Inflammatory macrophage treated with lipopolysaccharide for 1 hour (primary cell): ENCODE data around the gene PSME3IP1.

Source experiments
- DNase-seq, 2 donors: peaks; one replicate each; pipeline ENCODE4 v3.0.0-alpha.2; 2020 to 2022

The PSME3IP1 gene

DNA sequence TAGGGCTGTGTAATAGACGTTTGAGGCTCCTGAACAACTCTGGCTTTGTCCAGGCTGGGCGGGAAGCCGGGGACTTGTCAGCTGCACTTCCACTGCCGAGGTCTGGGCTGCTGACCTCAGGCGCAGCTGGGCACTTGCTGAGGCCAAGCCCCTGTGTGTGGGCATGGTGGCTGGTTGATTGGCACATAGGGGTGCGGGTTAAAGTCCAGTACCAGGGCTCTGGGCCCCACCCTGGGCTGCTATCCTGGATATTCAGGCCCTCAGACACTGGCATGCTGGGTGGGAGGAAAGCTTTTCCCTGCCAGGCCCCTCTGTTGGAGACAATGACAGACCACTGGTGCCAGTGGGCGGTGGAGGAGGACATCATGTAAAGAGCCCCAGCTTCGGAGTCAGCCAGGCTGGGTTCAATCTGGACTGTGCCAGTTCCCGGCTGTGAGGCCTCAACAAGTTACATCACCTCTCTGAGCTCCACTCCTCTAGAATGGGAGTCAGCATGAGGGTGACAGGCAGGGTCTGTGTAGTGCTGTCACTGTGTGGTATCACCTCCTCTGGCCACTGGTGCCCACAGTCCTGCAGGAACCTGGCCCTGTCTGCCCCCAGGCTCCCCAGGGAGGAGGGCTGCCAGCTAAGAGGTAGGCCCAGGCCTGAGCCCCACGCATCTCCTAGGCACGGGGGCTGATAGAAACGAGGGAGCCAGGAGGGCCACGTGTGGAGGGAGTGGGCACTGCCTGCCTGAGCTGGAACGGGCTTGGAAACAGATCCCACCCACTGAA is 42.5 kb downstream of the PSME3IP1 start:
- no peak for DNase-seq

DNA sequence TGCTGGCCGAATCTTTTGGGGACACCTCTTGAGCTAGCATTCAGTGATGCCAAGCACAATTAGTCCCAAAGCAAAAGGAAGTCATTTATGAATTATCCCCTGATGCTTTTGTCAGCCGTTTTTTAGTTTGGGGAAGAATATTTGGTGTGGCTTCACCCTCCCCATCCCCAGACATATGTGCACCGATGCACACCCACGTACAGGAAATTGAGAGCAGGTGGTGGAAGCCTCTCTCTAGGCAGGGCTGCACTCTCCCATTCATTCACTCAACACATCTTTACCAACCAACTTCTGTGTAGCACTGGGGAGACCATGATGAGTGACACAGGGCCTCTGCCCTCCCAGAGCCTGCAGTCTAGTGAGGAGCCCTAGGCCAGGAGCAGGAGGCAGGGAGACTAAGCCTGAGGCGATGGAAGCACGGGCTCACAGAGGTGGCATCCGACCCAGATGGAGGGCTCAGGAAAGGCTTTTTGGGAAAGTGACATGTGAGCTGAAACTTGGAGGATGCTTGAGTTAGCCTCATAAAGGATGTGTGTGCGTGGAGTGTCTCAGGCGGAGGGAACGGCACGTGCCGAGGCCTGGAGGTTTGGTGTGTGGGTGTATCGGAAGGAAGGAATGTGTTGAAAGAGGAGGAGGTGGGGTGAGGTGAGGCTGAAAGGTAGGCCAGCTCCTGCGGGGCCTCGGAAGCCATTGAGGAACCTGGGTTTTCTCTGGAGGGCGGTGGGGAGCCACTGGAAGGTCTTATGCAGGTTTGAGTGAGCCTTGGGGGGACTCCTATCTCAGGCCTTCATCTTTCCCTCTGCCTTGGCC is 43.8 kb downstream of the PSME3IP1 start:
- no peak for DNase-seq

DNA sequence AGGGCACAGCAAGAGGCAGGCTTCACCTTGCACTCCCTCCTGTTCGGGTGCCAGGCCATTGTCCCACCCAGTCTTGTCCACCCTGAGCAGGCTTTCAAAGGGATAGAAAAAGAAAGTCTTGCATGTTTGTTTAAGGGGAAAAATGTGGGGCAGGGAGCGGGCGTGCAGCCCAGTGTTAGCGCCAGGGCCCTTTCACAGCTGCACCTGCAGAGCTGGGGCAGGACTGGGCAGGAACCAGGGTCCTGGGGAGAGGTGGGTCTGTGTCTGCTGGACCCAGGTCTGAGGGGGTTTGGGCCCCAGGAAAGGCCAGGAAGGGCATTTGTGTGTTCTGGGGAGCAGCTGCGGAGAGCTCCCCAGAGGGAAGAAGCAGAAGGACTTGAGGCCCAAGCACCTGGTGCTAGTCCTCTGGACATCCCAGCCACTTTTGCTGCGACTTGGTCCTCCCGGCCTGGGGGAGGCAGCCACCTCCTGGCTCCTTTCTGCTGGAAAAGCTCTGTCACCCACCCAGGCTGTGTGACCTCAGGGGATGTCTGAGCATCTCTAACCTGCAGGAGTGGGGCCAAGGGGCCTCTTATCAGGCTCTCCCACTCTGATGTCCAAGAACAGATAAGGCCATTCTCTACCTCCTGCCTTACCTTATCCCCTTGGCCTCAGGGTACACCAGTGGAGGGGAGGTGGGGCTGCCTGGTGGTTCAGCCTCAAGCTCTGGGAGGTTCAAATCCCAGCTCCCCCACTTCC is 44.7 kb downstream of the PSME3IP1 start:
- no peak for DNase-seq

DNA sequence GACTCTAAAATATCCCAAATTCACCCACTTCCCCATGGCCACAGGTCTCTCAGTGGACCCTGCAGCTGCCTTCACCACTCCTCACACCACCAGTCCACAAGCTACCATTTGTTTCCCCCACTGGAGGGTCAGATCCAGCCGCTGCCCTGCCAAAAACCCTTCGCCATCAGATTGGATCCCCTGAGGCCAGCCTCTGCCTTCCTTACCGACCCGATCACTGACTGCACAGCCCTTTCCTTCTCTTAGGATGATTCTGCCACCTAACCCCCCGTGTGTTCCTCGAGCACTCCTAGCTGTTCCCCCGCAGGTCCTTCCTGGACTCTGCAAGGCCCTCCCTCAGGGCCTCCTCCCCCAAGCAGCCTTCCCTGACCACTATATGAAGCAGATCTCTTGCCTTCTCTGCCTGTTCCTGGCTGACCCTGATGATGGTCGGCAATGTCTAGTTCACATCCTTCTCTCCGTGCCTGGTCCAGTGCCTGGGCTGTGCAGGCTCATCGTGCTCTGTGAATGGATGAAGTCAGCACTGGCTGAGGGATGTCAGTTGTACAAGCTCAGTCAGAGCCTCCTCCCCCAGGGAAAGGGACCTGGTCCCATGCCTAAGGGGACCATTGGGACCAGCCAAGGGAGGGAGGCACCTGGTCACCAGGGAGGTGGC is 47.4 kb downstream of the PSME3IP1 start:
- no peak for DNase-seq

DNA sequence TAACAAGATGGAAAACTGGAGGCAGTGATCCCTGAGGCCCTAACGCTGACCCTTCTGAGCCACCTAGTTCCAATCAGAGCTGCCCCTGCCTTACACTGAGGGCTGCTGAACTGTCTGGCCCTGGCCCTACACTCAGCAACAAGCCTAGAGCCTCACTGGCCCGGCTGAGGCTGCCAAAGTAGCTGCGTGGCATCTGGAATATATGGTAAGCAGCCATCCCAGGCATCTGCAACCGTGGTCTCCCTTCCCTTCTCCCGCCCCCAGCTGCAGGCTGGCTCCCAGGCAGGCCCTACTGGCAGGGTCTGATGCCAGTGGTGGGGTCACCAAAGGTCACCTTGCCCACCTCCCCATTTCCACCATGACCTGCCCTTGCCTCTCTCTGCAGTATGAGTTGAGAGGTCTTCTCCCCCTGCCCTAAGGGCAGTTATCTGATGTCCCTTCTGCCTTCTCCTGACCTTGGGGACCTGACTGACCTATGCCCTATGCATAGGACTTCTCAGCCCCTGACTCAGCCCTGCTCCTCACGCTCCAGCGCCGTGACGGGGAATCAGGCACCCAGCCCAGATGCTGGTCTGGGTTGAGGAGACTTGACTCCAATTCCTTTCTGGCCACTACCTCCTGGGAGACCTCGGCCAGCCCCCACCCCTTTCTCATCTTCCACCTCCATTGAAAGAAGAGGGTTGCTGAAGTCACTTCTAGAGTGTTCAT is 48.1 kb downstream of the PSME3IP1 start:
- no peak for DNase-seq

- no peak for DNase-seq
Measured at GRCh38 chr16:57137043-57137442, 48.8 kb downstream of the PSME3IP1 start.

DNA sequence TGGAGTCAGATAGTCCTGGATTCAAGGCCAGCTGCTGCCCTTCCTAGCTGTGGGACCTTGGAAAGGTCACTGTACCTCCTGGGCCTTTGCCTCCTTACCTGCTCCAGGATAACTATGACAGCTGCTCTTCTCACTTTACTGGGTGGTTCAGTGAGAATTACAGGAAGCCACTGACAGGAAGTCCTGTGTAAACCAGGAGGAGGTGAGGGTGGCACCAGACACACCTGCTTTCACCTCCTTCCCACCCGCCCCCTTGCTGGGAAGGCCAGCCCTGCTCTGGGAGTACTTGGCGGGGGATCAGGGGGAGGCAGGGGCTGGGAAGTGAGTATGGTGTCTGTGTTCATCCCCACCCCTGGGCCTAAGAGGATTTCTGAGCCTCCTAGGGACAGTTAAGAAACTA is 50.9 kb downstream of the PSME3IP1 start:
- no peak for DNase-seq

GRCh38 chr16:57133886-57134285 is 52.0 kb downstream of the PSME3IP1 start:
- no peak for DNase-seq

DNA sequence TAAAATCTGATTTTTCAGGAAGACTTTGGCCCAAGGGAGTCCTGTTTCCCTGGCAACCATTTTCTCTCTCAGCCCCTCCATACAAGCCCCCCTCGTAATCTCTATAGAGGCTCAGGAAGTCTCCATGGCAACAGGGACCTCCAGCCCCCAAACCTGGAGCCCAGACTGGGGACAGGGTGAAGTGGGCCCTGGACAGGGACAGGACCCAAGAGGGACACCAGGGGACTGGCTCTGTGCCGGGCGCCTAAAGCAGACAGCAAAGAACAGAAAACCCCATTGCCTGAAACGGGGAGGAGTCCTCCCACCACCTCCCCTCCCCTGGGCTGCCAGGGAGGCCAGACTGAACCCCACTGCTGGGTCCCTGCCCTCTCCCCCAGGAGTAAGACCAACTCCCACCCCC is 52.8 kb downstream of the PSME3IP1 start:
- no peak for DNase-seq

GRCh38 chr16:57132470-57132869 is 53.4 kb downstream of the PSME3IP1 start:
- DNase-seq: no peak

DNA sequence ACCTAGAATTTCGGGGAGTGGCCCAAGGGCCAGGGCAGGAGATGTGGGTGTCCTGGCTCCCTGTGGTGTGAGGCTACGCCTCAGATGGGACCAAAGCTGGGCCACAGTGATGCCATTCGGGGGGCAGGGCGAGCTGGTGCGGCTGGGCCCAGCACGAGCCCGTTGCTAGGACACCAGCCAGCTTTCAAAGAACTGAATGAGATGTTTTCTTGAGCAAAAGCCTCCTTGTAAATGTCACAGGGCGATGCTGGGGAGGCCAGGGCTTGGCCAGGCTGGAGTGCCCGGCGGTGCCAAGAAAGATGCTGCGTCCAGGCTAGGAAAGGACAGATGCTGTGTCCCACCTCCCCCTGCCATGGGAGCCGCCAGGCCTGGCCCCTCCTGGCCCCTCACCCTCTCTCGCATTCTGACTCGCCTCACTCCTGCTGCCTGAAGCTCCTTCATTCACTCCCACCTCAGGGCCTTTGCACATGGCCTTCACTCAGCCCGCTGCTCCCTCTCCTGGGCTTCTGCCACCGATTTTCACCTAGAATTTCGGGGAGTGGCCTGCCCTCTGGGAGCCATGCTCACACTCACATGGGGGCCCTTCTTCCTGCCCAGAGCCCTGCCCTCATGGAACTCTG is 54.4 kb downstream of the PSME3IP1 start:
- no peak for DNase-seq

- DNase-seq: no peak
Measured at GRCh38 chr16:57130950-57131321, 54.9 kb downstream of the PSME3IP1 start.

GRCh38 chr16:57128771-57129389 is 57.0 kb downstream of the PSME3IP1 start:
- DNase-seq: no peak

- DNase-seq: no peak
Measured at GRCh38 chr16:57127836-57128235, 58.0 kb downstream of the PSME3IP1 start.

DNA sequence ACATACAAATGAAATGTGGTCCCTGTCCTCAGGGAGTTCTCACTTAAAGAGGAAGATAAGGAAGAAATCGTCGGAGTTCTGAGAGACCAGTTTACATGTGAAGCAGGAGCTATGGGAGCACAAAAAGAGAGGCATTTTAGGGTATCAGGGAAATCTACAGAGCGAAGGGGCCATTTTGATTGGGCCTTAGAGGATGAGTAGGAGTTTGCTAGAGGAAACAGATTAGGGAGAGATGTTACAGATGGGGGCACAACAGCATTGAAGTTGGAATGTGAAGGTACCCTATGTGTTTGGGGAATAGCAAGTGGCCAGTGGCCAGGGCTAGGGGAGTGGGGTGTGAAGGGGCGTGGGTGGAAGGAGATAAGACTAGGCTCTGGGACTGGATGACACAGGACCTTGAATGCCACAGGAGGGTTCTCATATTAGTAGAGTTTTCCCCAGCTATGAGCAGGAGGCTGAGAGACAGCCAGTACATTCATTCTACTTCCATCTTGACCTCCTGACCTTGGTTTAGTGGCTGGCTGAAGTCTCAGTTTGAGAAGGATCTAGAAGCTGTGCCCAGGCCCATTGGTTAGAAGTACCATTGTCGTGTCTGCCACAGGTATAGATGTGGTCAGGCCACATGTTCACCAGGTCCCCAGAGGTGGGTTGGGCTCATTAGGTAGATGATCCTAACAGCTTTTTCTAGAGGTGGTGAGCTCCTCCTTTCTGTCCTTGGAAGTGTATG is 58.6 kb downstream of the PSME3IP1 start:
- no peak for DNase-seq

GRCh38 chr16:57126411-57126810 is 59.4 kb downstream of the PSME3IP1 start:
- DNase-seq: no peak

DNA sequence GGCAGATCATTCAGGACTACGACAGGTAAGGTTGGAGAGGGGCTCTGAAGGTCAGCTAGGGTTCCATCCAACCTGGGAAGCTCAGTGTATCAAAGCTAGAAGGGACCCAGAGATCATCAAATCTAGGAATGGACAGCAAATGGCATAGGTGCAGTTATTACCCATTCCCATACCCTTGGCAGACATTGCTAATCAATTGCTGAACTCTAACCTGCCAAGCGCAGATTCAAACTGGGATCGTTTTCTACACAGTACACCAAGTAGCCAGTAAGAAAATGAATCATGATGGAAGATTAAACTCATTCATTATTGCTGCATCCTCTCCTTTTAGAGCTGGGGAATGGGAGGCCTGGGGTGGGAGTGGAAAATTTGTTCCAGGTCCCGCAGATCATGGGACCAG is 59.9 kb downstream of the PSME3IP1 start:
- DNase-seq: no peak

GRCh38 chr16:57125376-57125775 is 60.5 kb downstream of the PSME3IP1 start:
- DNase-seq: no peak

DNA sequence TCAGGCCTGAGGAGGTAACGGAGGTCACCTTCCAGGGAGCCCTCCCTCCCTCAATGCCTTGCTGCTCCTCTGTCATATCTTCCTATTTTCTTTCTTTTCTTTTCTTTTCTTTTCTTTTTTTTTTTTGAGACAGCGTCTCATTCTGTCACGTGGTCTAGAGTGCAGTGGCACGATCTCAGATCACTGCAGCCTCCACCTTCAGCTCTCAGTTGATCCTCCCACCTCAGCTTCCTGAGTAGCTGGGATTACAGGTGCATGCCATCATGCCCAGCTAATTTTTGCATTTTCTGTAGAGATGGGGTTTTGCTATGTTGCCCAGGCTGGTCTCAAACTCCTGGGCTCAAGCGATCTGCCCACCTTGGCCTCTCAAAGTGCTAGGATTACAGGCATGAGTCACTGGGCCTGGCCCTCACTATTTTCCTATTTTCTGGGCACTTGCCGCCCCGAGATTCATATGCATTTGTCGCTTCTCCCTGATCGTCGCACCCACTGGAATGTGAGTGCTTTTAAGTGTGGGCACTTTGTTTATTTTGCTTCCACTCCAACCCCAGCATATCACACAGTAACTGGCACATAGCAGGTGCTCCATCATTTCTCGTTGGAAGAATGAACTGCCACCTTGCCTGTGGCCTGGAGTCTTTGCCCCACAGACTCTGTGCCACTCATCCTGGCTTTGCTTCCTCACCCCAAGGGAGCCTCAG is 61.7 kb downstream of the PSME3IP1 start:
- no peak for DNase-seq
